Natural killer cell (primary cell): Measurements from ENCODE around the gene PLEKHF1. TPM values are rescaled to one million over a fixed set of nuclear protein-coding genes. Genes with fewer than 3 reads are reported as not detected.

Experiments
- ATAC-seq, 3 donors: fragments of 150-1000 bp in 2 of 3; fragments of 200-7000 bp in 1 of 3; cut with Tn5 transposase; 1 replicate in 1 of 3; 2 replicates in 2 of 3; pipeline ENCODE4 v1.10.0; 2021; ENCODE audit warnings: mild to moderate bottlenecking in 2 of 3, moderate library complexity in 2 of 3
- DNase-seq, 2 donors: peaks; one replicate each; pipeline versions ENCODE4 v3.0.0 to v3.0.0-alpha.2; 2013 to 2021; ENCODE audit warnings: mixed read lengths in 1 of 2
- H3K27ac ChIP-seq: one replicate; pipeline ENCODE4 v1.5.1; 2013; ENCODE audit warnings: mild to moderate bottlenecking, low read length
- H3K27me3 ChIP-seq: one replicate; pipeline ENCODE4 v1.6.1; 2013; ENCODE audit warnings: low read length; ENCODE audit not compliant: control insufficient read depth, insufficient read depth
- H3K36me3 ChIP-seq: one replicate; pipeline ENCODE4 v1.6.1; 2013; ENCODE audit warnings: low read length; ENCODE audit not compliant: control insufficient read depth, insufficient read depth
- H3K4me1 ChIP-seq: one replicate; pipeline ENCODE4 v1.6.1; 2013; ENCODE audit warnings: low read length; ENCODE audit not compliant: control insufficient read depth, insufficient read depth
- H3K4me3 ChIP-seq: one replicate; pipeline ENCODE4 v1.5.1; 2013; ENCODE audit warnings: low read length
- H3K9me3 ChIP-seq: one replicate; pipeline ENCODE4 v1.6.1; 2013; ENCODE audit warnings: low read length; ENCODE audit not compliant: control insufficient read depth, insufficient read depth
- H3K27ac Mint-ChIP-seq, 2 donors: one replicate each; pipeline ENCODE4 v1.8.0; 2022; ENCODE audit warnings: mild to moderate bottlenecking in 2 of 2, mixed read lengths in 2 of 2, moderate library complexity in 1 of 2
- H3K27me3 Mint-ChIP-seq, 2 donors: one replicate each; pipeline ENCODE4 v1.8.0; 2022; ENCODE audit warnings: low read depth in 2 of 2, mixed read lengths in 2 of 2
- H3K36me3 Mint-ChIP-seq: one replicate; pipeline ENCODE4 v1.8.0; 2022; ENCODE audit warnings: mixed read lengths
- H3K4me1 Mint-ChIP-seq, 2 donors: one replicate each; pipeline ENCODE4 v1.8.0; 2022; ENCODE audit warnings: mixed read lengths in 2 of 2
- H3K4me3 Mint-ChIP-seq: one replicate; pipeline ENCODE4 v1.8.0; 2022; ENCODE audit warnings: mild to moderate bottlenecking, moderate library complexity, mixed read lengths
- H3K9me3 Mint-ChIP-seq, 2 donors: one replicate each; pipeline ENCODE4 v1.8.0; 2022; ENCODE audit warnings: mixed read lengths in 2 of 2
- WGBS: methylation state at CpG from one replicate; pipeline ENCODE4 v1.1.7; 2013; ENCODE audit warnings: missing lambda C conversion rate; ENCODE audit not compliant: insufficient coverage; 5-methylcytosine and 5-hydroxymethylcytosine counted together
- intact Hi-C: fragments of 100-400 bp; cut with micrococcal nuclease; formaldehyde crosslinking; loops from one replicate; pipeline ENCODE4 v1.14.2; 2022
- total RNA-seq, 4 donors: library from RNA; stranded (reverse); fragments of 120-200 nt in 1 of 4; gene quantifications; one replicate each; pipeline versions ENCODE4 v1.2.3 to v1.2.4, GENCODE V29; 2013 to 2022
- TF ChIP-seq, protein P1 (sequence below): fragments of 200-600 bp; IDR thresholded peaks from one replicate; pipeline ENCODE4 v1.8.0; 2022; ENCODE audit warnings: antibody characterized with exemption

PLEKHF1 gene
- total RNA-seq, 3 donors from 2014 or later (not counting 1 experiment from before 2014, with no cell fraction given) = 53.0 to 81.8 (median 53.8) TPM

DNA sequence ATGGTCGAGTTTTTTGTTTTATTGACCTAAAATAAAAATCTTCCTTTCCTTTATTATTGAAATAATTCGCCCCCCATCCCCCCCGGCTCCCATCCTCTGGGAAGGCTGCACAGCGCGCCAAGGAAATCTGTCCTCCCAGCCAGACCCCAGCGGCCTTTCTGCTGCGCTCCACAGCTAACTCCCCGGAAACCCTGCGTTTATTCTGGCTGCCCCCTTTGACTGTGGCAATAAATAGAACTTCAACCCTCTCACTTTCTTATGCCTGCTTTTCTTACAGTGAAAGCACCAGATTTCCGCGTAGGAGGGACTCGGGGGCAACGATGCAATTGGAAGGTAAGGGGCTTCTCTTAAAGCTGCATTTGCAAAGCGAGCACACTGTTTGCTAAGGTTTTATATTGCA, 59.5 kb downstream of the PLEKHF1 start:
- H3K27ac ChIP-seq = no peak overlapping the region
- DNase-seq (no peak), ATAC-seq (no peak)
- no peaks in the 10 kb centered on the region for H3K36me3 Mint-ChIP-seq
- H3K4me3 ChIP-seq = no peak overlapping the region
- peaks cover 7% of the 10 kb centered on the region for H3K27me3 ChIP-seq
- TF ChIP-seq, protein P1, sequence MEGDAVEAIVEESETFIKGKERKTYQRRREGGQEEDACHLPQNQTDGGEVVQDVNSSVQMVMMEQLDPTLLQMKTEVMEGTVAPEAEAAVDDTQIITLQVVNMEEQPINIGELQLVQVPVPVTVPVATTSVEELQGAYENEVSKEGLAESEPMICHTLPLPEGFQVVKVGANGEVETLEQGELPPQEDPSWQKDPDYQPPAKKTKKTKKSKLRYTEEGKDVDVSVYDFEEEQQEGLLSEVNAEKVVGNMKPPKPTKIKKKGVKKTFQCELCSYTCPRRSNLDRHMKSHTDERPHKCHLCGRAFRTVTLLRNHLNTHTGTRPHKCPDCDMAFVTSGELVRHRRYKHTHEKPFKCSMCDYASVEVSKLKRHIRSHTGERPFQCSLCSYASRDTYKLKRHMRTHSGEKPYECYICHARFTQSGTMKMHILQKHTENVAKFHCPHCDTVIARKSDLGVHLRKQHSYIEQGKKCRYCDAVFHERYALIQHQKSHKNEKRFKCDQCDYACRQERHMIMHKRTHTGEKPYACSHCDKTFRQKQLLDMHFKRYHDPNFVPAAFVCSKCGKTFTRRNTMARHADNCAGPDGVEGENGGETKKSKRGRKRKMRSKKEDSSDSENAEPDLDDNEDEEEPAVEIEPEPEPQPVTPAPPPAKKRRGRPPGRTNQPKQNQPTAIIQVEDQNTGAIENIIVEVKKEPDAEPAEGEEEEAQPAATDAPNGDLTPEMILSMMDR = no peak
- H3K36me3 ChIP-seq = no peaks in the 10 kb centered on the region
- intact Hi-C loops = no loop called here
- H3K9me3 Mint-ChIP-seq = no peaks in the 10 kb centered on the region
- H3K4me3 Mint-ChIP-seq = no peak overlapping the region
- H3K4me1 Mint-ChIP-seq = peaks cover 4 to 11% of the 10 kb centered on the region in 2 donors
- H3K4me1 ChIP-seq = peaks cover 12% of the 10 kb centered on the region
- WGBS = 67% methylated on average over 14 of the region's 14 CpGs
- peaks cover 19% of the 10 kb centered on the region in 2 donors for H3K27me3 Mint-ChIP-seq
- no peak overlapping the region for H3K27ac Mint-ChIP-seq
- no peaks in the 10 kb centered on the region for H3K9me3 ChIP-seq

Other genes starting within 250 kb of the PLEKHF1 start
- gene VSTM2B, start 139.5 kb upstream of the PLEKHF1 start, total RNA-seq = not detected
- gene POP4, start 59.2 kb upstream of the PLEKHF1 start, total RNA-seq = 10 to 100 TPM; 46.4 to 60.1 (median 46.4) TPM
- gene C19orf12, start 49.8 kb downstream of the PLEKHF1 start, total RNA-seq = 10 to 100 TPM; 33.1 to 52.6 (median 47.5) TPM
- gene CCNE1, start 146.5 kb downstream of the PLEKHF1 start, total RNA-seq = 1 to 10 TPM; 2.6 to 6.7 (median 2.9) TPM